T-helper 2 cell treated with Interferon-gamma antibody and Interleukin-4, amounts not matched to agents 100 ng/mL and 5 ng/mL, for 36 hours (primary cell): ENCODE results near the gene GNAQ. TPM values are rescaled to one million over a fixed set of nuclear protein-coding genes. Genes with fewer than 3 reads are reported as not detected.

ENCODE experiments used
- intact Hi-C: fragments of 100-400 bp; cut with micrococcal nuclease; formaldehyde crosslinking; loops from one replicate; pipeline ENCODE4 v1.15.1; 2023
- total RNA-seq: library from RNA; stranded (reverse); gene quantifications from 2 replicates; pipeline ENCODE4 v1.2.3, GENCODE V29; 2022

GNAQ gene
- total RNA-seq, 1 donor from 2014 or later, result 57.7 TPM

- intact Hi-C loops, result no loop called here
These were observed 53.4 kb downstream of the GNAQ start for GRCh38 chr9:77978086-77978781.

DNA sequence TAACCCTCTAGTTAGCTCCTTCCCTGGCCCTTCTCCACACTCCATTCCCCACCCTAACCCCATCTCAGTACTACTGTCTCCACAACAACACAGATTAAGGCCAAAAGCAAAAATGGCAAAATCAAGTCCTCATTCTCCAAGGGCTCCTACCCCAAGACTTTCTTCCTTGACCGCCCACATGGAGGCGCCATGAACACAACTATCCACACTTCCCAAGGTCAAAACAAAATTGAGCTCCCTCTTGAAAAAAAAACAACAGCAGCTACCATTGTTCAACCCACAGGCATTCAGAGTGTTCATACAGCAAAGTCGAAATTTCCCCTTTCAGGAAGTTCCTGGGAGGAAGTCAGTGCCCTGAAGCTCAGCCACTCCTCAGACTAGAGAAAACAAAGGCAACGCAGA, 54.4 kb downstream of the GNAQ start:
- intact Hi-C loops, result loop anchor here (1.0 kb wide), 4 partner anchors 52 to 236 kb away; no protein-coding TSS in a partner anchor

- intact Hi-C loops, result no loop called here
These were observed 55.8 kb downstream of the GNAQ start for GRCh38 chr9:77975806-77976205.

GRCh38 chr9:77975036-77975435, 56.6 kb downstream of the GNAQ start:
- intact Hi-C loops, result no loop called here

- intact Hi-C loops, result no loop called here
These were observed 57.2 kb downstream of the GNAQ start for GRCh38 chr9:77974434-77974833.

DNA sequence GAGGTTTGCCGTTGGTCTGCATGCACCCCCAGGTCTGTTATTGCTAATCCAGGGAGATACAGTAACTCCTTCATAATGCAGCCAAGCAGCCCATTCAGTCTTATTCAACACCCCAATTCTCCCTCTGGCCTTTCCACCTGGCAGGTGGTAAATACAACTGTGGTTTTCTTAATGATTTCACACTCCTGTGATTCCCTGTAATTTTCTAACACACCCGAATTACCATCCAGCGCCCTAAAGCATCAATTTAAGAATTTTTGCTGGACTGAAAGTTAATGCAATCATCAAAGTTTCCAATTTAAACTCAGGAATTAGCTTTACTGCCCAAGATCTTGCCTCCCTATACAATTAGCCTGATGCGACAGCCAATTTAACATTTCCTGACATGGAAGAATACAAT, 62.5 kb downstream of the GNAQ start:
- intact Hi-C loops, result no loop called here

DNA sequence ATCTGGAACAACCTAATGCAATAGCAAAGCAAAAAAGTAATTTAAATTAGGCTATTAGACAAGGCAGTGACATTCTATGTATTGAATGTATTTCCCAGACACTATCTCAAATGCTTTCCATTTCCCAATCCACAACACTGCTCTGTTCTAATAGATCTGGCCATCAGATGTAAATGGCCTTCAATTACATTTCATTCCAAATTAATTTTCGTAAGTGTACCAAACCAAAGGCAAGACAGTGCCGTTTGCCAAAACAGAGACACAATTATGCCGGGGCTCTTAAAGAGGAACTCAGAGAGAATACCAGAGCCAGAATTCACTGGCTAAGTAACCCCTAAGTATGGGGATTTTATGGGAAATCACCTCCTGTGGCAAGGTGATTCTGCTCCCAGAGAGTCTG, 63.1 kb downstream of the GNAQ start:
- intact Hi-C loops, result no loop called here

- intact Hi-C loops, result no loop called here
These were observed 64.9 kb downstream of the GNAQ start for GRCh38 chr9:77966718-77967117.

DNA sequence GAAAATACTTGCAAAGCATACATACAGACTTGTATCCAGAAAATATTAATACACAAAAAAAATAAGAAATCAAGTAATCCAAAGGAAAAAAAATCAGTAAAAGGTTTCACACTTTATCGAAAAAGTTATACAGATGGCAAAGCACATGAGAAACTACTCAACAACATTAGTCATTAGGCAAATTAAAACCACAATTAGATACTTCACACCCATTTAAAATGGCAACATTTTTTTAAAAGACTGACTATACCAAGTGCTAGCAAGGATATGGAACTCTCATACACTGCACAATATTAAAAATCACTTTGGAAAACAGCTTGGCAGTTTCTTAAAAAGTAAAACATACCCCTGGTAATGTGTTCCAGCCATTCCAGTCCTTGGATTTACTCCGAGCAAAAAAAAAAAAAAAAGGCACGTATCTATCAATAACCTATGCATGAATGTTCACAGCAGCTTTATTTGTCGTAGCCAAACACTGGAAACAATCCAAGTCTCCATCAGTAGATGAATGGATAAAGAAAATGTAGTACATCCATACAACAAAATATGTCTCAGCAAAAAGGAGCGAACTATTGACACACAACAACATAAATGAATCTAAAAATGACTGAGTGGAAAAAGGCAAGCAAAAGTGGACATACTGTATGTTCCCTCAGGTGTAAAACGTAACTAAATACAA, 66.0 kb downstream of the GNAQ start:
- intact Hi-C loops, result no loop called here

DNA sequence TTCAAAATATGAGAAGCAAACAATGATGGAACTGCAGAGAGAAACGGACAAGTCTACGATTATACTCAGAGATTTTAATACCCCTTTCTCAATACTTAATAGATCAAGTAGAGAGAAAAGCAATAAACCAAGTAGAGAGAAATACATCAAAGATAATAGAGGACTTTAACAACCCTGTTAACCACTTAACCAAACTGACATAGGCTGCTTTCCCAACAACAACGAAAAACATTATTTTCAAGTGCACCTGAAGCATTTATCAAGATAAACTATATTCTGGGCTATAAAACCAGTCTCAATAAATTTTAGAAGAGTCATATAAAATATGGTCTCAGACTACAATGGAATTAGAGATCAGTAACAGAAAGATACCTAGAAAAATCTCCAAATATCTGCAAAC, 67.4 kb downstream of the GNAQ start:
- intact Hi-C loops, result no loop called here

GRCh38 chr9:77961541-77961940, 70.1 kb downstream of the GNAQ start:
- intact Hi-C loops, result no loop called here

DNA sequence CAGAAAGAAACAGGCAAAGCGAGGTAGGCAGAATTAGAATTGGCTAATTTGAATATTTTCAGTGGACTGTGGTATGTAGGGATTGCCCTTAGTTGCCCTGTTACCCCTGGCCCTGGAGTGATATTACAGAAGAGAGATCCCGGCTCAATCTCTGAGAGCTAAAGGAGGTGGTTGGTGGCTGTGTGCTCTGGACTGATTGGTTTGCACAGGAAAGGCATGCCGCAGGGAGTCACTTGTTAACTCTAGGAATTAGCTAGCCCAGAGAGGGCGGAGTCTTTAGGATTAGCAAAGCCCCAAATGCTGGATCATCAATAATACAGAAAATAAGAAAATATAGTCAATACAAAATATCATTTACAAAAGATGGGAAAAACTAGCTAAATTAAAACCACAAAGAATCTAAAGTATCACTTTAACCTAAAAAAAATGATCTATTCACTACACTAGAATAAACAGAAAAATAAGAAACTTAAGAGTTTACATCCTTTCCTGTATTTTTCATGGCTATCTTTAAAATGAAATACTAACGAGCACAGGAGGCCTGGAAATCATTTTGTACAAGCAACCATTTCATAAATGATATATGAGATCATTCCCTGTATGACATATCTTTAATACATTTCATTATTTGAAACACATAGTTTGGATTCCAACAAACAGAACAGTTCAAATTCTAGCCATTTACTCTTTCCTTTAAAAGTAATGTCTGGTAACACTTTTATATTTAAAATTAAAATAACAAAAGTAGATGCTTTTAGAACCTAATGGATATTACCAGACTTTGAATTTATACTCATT, 71.1 kb downstream of the GNAQ start:
- intact Hi-C loops, result no loop called here

- intact Hi-C loops, result no loop called here
These were observed 71.8 kb downstream of the GNAQ start for GRCh38 chr9:77959803-77960202.

GRCh38 chr9:77957652-77958051, 74.0 kb downstream of the GNAQ start:
- intact Hi-C loops, result no loop called here

- intact Hi-C loops, result no loop called here
These were observed 75.1 kb downstream of the GNAQ start for GRCh38 chr9:77956555-77956954.

GRCh38 chr9:77954666-77955015, 77.0 kb downstream of the GNAQ start:
- intact Hi-C loops, result no loop called here

DNA sequence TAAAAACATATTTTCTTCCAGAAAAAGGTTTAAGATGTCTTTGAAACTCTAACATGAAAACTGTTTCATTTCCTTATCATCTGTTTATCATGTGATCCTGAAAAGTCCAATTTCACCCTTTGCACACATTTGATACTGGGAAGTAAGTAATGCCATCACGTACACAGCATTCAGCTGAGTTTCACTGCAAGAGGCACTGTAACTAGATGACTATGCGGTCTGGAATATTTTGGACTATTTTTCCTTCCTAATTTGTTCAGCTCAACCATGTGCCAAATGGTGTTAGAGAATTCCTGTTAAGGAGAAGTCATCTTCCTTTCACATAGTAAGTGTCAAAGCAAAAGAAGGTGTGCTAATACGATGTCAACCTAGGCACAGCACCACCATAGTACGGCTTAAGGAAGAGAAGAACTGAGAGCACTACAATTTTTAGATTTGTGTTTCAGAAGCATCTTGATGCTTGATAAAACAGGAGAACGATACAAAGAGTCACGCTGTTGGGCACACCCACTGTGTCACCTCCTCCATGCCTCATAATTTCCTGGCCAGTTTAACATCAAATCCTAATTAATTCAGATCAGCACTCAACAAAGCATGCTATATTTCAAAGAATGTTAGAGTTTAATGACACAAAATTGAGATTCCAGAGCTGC, 77.5 kb downstream of the GNAQ start:
- intact Hi-C loops, result no loop called here

DNA sequence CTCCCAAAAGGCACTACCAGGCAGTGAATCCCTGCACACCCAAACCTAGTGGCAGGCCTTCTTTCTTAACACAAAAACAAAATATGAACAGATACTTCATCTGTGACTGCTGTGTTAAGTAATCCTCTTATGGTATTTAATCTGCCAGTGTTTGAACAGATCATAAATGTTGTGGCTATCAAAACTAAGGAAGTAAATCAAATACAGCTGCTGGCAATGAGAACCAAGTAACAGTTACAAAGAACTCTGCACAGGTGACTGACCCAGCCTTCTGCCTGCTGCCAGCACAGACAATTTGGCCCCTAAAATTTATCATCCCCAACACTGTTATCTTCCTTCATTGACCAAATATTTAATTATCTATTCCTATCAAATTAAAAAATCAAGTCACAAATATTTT, 78.0 kb downstream of the GNAQ start:
- intact Hi-C loops, result no loop called here

GRCh38 chr9:77952635-77953328, 78.8 kb downstream of the GNAQ start:
- intact Hi-C loops, result no loop called here

DNA sequence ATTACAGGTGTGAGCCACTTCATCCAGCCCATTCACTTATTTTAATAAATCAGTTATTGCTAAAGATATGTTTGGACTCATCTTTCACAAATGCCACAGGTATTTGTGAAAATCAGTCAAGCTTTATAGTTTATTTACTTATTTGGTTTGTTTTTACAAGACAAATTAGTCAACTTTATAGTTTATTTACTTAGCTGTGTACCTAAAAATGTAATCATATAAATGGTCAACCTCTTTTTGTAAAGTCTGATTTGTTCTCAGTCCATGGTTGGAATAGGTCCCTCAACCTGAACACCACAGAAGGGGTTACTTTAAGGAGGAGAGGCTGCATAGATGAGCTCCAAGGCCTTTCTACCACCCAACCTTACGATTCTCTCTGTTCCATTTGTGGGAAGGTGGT, 80.2 kb downstream of the GNAQ start:
- intact Hi-C loops, result no loop called here

DNA sequence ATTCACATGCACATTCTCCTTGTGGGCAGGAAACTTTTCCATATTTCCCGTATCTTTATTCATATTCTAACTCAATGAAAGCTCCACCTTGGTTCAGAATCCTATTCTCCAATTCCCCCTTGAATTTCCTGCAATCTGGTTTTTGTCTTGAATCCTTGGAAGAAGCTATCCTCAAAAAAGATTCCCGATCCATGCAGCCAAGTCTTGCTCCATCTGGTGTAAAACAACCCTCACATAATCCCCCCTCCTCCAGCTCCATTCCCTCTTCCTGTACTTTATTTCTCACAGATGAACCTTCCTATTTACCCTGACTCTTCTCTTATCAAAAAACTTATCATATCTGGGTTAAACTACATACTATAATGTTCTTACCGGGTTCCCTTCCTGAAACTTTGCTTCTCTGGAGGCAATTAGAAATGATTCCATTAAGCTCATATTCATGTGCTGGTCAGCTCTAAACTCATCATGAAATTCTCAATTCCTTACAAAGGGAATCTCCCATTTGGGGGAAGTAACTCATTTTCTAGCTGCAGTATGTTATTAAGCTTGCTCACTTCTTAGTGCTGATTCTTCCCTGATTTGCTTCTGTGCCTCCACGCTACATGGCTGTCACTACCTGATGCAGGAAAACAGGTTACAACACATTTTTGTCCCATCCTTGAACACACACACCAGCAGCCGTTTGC, 81.7 kb downstream of the GNAQ start:
- intact Hi-C loops, result no loop called here
